ENCODE results near the gene FCN3.

GRCh38 chr1:27397110-27397509, 22.5 kb upstream of the FCN3 start:
- no peak for TF ChIP-seq CTCF (conservative IDR thresholded peaks at IDR 0.05; ENCODE audit: low read length)
- no peak for TF ChIP-seq EZH2phosphoT487 (IDR thresholded peaks at IDR 0.05; ENCODE audit: borderline replicate concordance, low read depth, low read length)
